Measurements from ENCODE around the gene ST14.
"Not testable (repeated sequence)": the region's sequence is repeated elsewhere in the genome, so short reads cannot be mapped to it uniquely, and the experiment has no call there.

The ST14 gene

GRCh38 chr11:130243816-130244215, 84.2 kb downstream of the ST14 start:
- DNase-seq, result no peak

GRCh38 chr11:130244848-130245247, 85.3 kb downstream of the ST14 start:
- no peak for DNase-seq

GRCh38 chr11:130245375-130245774, 85.8 kb downstream of the ST14 start:
- DNase-seq, result not testable (repeated sequence)

GRCh38 chr11:130246270-130246669, 86.7 kb downstream of the ST14 start:
- DNase-seq, result no peak

- no peak for DNase-seq
Observed at GRCh38 chr11:130246738-130247137, 87.2 kb downstream of the ST14 start.

- DNase-seq, result peak; percentile 47
Observed at GRCh38 chr11:130247319-130247718, 87.7 kb downstream of the ST14 start.

GRCh38 chr11:130249371-130249770, 89.8 kb downstream of the ST14 start:
- no peak for DNase-seq

- DNase-seq, result not testable (repeated sequence)
Observed at GRCh38 chr11:130249929-130250328, 90.3 kb downstream of the ST14 start.

GRCh38 chr11:130251763-130252162, 92.2 kb downstream of the ST14 start:
- DNase-seq, result not testable (repeated sequence)
